K562 (cell line): ENCODE data around the gene FAM111B. TPM values are rescaled to one million over a fixed set of nuclear protein-coding genes. Genes with fewer than 3 reads are reported as not detected.

Experiments
- polyA plus RNA-seq, 8 experiments: library from polyadenylated mRNA; depleted of rRNA in 4 of 8; stranded (reverse) in 5 of 8; unstranded in 3 of 8; fragments of >200 nt; fragmentation: Nextera tagmentation in 2 of 8; fragmentation: Illumina TruSeq in 1 of 8; extraction: Ambion mirVana in 2 of 8; extraction: Trizol in 1 of 8; gene quantifications; 2 replicates each; pipeline versions ENCODE4 v1.2.1 to v1.2.3, GENCODE V29; 2011 to 2014; ENCODE audit warnings: inconsistent platforms in 1 of 8, missing spikeins in 1 of 8
- total RNA-seq, 7 experiments: library from RNA; depleted of rRNA in 6 of 7; stranded (reverse); fragments of >200 nt in 6 of 7; fragmentation: Illumina TruSeq in 2 of 7; extraction: Trizol in 2 of 7; gene quantifications; 2 replicates each; pipeline versions ENCODE4 v1.2.1 to v1.2.3, GENCODE V29; 2011 to 2021; ENCODE audit warnings: low replicate concordance in 1 of 7

The FAM111B gene
- total and polyA plus RNA-seq, 9 of the 15 experiments (the other 6 are each of a cell fraction or from before 2014, with no cell fraction given) = 0.01 to 0.33 (median 0.06) TPM; not detected in 5

Other genes with a start within 250 kb of the FAM111B start
- gene GLYATL1, start 167.7 kb upstream of the FAM111B start, total RNA-seq (2014; rRNA removed) = not detected in 2 replicates
- gene GLYATL1, start 167.7 kb upstream of the FAM111B start, total RNA-seq (2014; rRNA removed; fragmentation: Illumina TruSeq; extraction: Trizol) = not detected in 2 replicates
- not detected in 2 replicates for gene GLYATL1, start 167.7 kb upstream of the FAM111B start, total RNA-seq (2015; rRNA removed; fragmentation: Illumina TruSeq; extraction: Trizol)
- gene GLYATL1, start 167.7 kb upstream of the FAM111B start, total RNA-seq (2021) = not detected in 2 replicates
- gene GLYATL1, start 167.7 kb upstream of the FAM111B start, polyA plus RNA-seq (2011; rRNA removed) = not detected in 2 replicates
- not detected in 2 replicates for gene GLYATL1, start 167.7 kb upstream of the FAM111B start, polyA plus RNA-seq (2014; fragmentation: Illumina TruSeq; extraction: Trizol)
- not detected for gene GLYATL1, start 167.7 kb upstream of the FAM111B start, polyA plus RNA-seq (2014; fragmentation: Nextera tagmentation; extraction: Ambion mirVana)
- gene GLYATL1, start 167.7 kb upstream of the FAM111B start, polyA plus RNA-seq (2014; rRNA removed) = not detected in 2 replicates
- not detected in 2 replicates for gene GLYATL1B, start 20.9 kb upstream of the FAM111B start, total RNA-seq (2014; rRNA removed)
- not detected in 2 replicates for gene GLYATL1B, start 20.9 kb upstream of the FAM111B start, total RNA-seq (2014; rRNA removed; fragmentation: Illumina TruSeq; extraction: Trizol)
- gene GLYATL1B, start 20.9 kb upstream of the FAM111B start, total RNA-seq (2015; rRNA removed; fragmentation: Illumina TruSeq; extraction: Trizol) = not detected in 2 replicates
- not detected in 2 replicates for gene GLYATL1B, start 20.9 kb upstream of the FAM111B start, total RNA-seq (2021)
- gene GLYATL1B, start 20.9 kb upstream of the FAM111B start, polyA plus RNA-seq (2011; rRNA removed) = not detected in 2 replicates
- not detected in 2 replicates for gene GLYATL1B, start 20.9 kb upstream of the FAM111B start, polyA plus RNA-seq (2014; fragmentation: Illumina TruSeq; extraction: Trizol)
- not detected for gene GLYATL1B, start 20.9 kb upstream of the FAM111B start, polyA plus RNA-seq (2014; fragmentation: Nextera tagmentation; extraction: Ambion mirVana)
- gene GLYATL1B, start 20.9 kb upstream of the FAM111B start, polyA plus RNA-seq (2014; rRNA removed) = not detected in 2 replicates
- 18.0 and 20.1 TPM in 2 replicates for gene FAM111A, start 35.6 kb downstream of the FAM111B start, total RNA-seq (2014; rRNA removed)
- 27.6 and 28.4 TPM in 2 replicates for gene FAM111A, start 35.6 kb downstream of the FAM111B start, total RNA-seq (2014; rRNA removed; fragmentation: Illumina TruSeq; extraction: Trizol)
- 29.9 and 30.6 TPM in 2 replicates for gene FAM111A, start 35.6 kb downstream of the FAM111B start, total RNA-seq (2015; rRNA removed; fragmentation: Illumina TruSeq; extraction: Trizol)
- gene FAM111A, start 35.6 kb downstream of the FAM111B start, total RNA-seq (2021) = 19.0 and 19.5 TPM in 2 replicates
- gene FAM111A, start 35.6 kb downstream of the FAM111B start, polyA plus RNA-seq (2011; rRNA removed) = 2.3 and 16.1 TPM in 2 replicates
- gene FAM111A, start 35.6 kb downstream of the FAM111B start, polyA plus RNA-seq (2014; fragmentation: Illumina TruSeq; extraction: Trizol) = 17.7 and 22.3 TPM in 2 replicates
- 10 to 100 TPM; 14.8 to 16.5 TPM for gene FAM111A, start 35.6 kb downstream of the FAM111B start, polyA plus RNA-seq (2014; fragmentation: Nextera tagmentation; extraction: Ambion mirVana)
- 21.8 and 24.7 TPM in 2 replicates for gene FAM111A, start 35.6 kb downstream of the FAM111B start, polyA plus RNA-seq (2014; rRNA removed)
- gene DTX4, start 64.9 kb downstream of the FAM111B start, total RNA-seq (2014; rRNA removed) = 0.20 TPM in 1 of 2 replicates, not detected in the other
- 0.03 TPM in 1 of 2 replicates, not detected in the other for gene DTX4, start 64.9 kb downstream of the FAM111B start, total RNA-seq (2014; rRNA removed; fragmentation: Illumina TruSeq; extraction: Trizol)
- gene DTX4, start 64.9 kb downstream of the FAM111B start, total RNA-seq (2015; rRNA removed; fragmentation: Illumina TruSeq; extraction: Trizol) = 0.04 and 0.15 TPM in 2 replicates
- 0.11 and 0.47 TPM in 2 replicates for gene DTX4, start 64.9 kb downstream of the FAM111B start, total RNA-seq (2021)
- 0.07 TPM in 1 of 2 replicates, not detected in the other for gene DTX4, start 64.9 kb downstream of the FAM111B start, polyA plus RNA-seq (2011; rRNA removed)
- 0.06 TPM in 2 replicates for gene DTX4, start 64.9 kb downstream of the FAM111B start, polyA plus RNA-seq (2014; fragmentation: Illumina TruSeq; extraction: Trizol)
- under 1 TPM in 1 of 2 experiments, not detected in 1; 0.03 TPM for gene DTX4, start 64.9 kb downstream of the FAM111B start, polyA plus RNA-seq (2014; fragmentation: Nextera tagmentation; extraction: Ambion mirVana)
- 0.04 TPM in 1 of 2 replicates, not detected in the other for gene DTX4, start 64.9 kb downstream of the FAM111B start, polyA plus RNA-seq (2014; rRNA removed)
- not detected in 2 replicates for gene MPEG1, start 105.7 kb downstream of the FAM111B start, total RNA-seq (2014; rRNA removed)
- gene MPEG1, start 105.7 kb downstream of the FAM111B start, total RNA-seq (2014; rRNA removed; fragmentation: Illumina TruSeq; extraction: Trizol) = not detected in 2 replicates
- gene MPEG1, start 105.7 kb downstream of the FAM111B start, total RNA-seq (2015; rRNA removed; fragmentation: Illumina TruSeq; extraction: Trizol) = not detected in 2 replicates
- 0.07 TPM in 2 replicates for gene MPEG1, start 105.7 kb downstream of the FAM111B start, total RNA-seq (2021)
- not detected in 2 replicates for gene MPEG1, start 105.7 kb downstream of the FAM111B start, polyA plus RNA-seq (2011; rRNA removed)
- not detected in 2 replicates for gene MPEG1, start 105.7 kb downstream of the FAM111B start, polyA plus RNA-seq (2014; fragmentation: Illumina TruSeq; extraction: Trizol)
- not detected for gene MPEG1, start 105.7 kb downstream of the FAM111B start, polyA plus RNA-seq (2014; fragmentation: Nextera tagmentation; extraction: Ambion mirVana)
- not detected in 2 replicates for gene MPEG1, start 105.7 kb downstream of the FAM111B start, polyA plus RNA-seq (2014; rRNA removed)